PFSK-1 (cell line): ENCODE measurements around the gene TUBA4B.
A peak's percentile ranks its signal among the peaks of the same experiment; 100 is the strongest.

ENCODE experiments used
- FOXP2 ChIP-seq: optimal IDR thresholded peaks from 2 replicates; pipeline ENCODE3; 2011; ENCODE audit warnings: borderline replicate concordance, control low read depth, inconsistent platforms; ENCODE audit not compliant: insufficient read depth; ENCODE audit errors: extremely low read length, extremely low read depth
- POLR2AphosphoS5 ChIP-seq: IDR thresholded peaks from 2 replicates; pipeline ENCODE4 v1.6.1; 2012; ENCODE audit warnings: low read depth, mild to moderate bottlenecking, control low read depth, low read length, moderate library complexity
- REST ChIP-seq, 2 experiments: IDR thresholded peaks; 2 replicates each; pipeline versions ENCODE4 v1.6.1 to v1.8.0; 2011 to 2012; ENCODE audit warnings: low read depth in 2 of 2, low read length in 2 of 2, control low read depth in 1 of 2, inconsistent platforms in 1 of 2, mild to moderate bottlenecking in 1 of 2, moderate library complexity in 1 of 2; ENCODE audit not compliant: insufficient read depth in 1 of 2
- SIN3A ChIP-seq: IDR thresholded peaks from 2 replicates; pipeline ENCODE4 v1.6.1; 2012; ENCODE audit warnings: mild to moderate bottlenecking, low read length, moderate library complexity, borderline replicate concordance; ENCODE audit not compliant: insufficient read depth
- TAF1 ChIP-seq: IDR thresholded peaks from 2 replicates; pipeline ENCODE4 v1.6.1; 2012; ENCODE audit warnings: low read length, control low read depth, borderline replicate concordance; ENCODE audit not compliant: insufficient read depth

Gene TUBA4B

DNA sequence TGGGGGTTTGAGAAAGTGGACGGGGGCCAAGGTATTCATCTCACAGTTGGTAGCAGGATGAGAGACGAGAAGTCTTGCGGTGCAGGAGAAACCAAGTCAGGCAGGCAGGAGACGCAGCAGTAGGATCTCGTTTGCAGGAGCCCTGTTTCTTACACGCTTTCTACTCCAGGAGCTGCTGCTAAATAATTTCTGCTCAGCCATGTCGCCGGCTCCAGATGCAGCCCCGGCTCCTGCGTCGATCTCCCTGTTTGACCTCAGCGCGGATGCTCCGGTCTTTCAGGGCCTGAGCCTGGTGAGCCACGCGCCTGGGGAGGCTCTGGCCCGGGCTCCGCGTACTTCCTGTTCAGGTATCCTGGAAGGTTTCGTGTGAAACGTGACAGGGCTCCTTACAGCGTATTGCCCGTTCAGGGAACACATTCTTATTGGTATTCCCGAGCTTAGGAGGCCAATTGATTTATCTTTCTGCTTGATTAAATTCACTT is 22.9 kb upstream of the TUBA4B start:
- TF ChIP-seq REST (IDR thresholded peaks at IDR 0.05; ENCODE audit: insufficient read depth in 1 of 2, low read depth in 2 of 2, low read length in 2 of 2) (no peak), POLR2AphosphoS5 (0 out of 2 replicates have a peak, but pooled peaks have one; percentile 4)

DNA sequence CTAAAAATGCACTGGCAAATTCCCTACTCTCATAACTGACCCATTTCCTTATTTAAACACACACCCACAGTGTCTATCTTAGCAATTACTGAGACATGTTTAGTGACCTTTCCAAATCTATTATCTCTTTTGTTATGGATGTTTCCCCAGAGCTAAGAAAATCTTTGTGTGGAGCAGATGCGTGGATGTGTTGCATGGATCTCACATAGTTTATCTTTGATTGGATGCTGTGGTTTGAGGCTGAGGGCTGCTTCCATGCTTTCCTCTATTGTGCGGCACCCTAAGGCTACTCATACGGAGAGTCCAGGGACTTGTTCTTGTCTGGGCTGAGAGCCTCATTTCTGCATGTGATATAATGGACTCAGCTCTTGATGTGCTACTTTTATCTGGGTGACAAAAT is 18.7 kb upstream of the TUBA4B start:
- TF ChIP-seq REST (IDR thresholded peaks at IDR 0.05; ENCODE audit: insufficient read depth in 1 of 2, low read depth in 2 of 2, low read length in 2 of 2) (no peak), POLR2AphosphoS5 (no peak), TAF1 (no peak), SIN3A (no peak), FOXP2 (no peak)

- TF ChIP-seq SIN3A, result no peak
Measured at GRCh38 chr2:219243291-219243761, 9.7 kb upstream of the TUBA4B start.

GRCh38 chr2:219244789-219245147 is 8.3 kb upstream of the TUBA4B start:
- no peak for TF ChIP-seq REST (IDR thresholded peaks at IDR 0.05; ENCODE audit: insufficient read depth in 1 of 2, low read depth in 2 of 2, low read length in 2 of 2)
- TF ChIP-seq TAF1, result no peak
- no peak for TF ChIP-seq SIN3A
- no peak for TF ChIP-seq POLR2AphosphoS5
- no peak for TF ChIP-seq FOXP2

- TF ChIP-seq TAF1 (peak; percentile 59; the same call in 1 of the 2 replicates), REST (IDR thresholded peaks at IDR 0.05; ENCODE audit: insufficient read depth in 1 of 2, low read depth in 2 of 2, low read length in 2 of 2) (0 out of 4 replicates have a peak, but pooled peaks of 1 of the 2 experiments have one; percentile 17), SIN3A (peak; percentile 60; the same call in 1 of the 2 replicates), POLR2AphosphoS5 (peak; percentile 90), FOXP2 (peak; percentile 73)
Measured at GRCh38 chr2:219245148-219245898, 7.7 kb upstream of the TUBA4B start, which contains the start of the genes GLB1L and STK16. TSS of gene GLB1L (minus strand) at chr2:219245444. CDS start at chr2:219243573, 1,871 bp downstream. TSS of gene STK16 (plus strand) at chr2:219245479. CDS start at chr2:219246000, 521 bp downstream.
